Right lobe of liver (tissue), 4 donors: ENCODE results near the gene CHRNB2.

Experiments used
- CTCF ChIP-seq, 4 donors: fragments of 200-600 bp in 3 of 4; fragments of 450-650 bp in 1 of 4; IDR thresholded peaks; one replicate each; pipeline versions ENCODE4 v1.5.1 to v1.8.0; 2016 to 2022; ENCODE audit warnings: antibody characterized with exemption in 4 of 4, mild to moderate bottlenecking in 2 of 4
- POLR2A ChIP-seq: fragments of 450-650 bp; IDR thresholded peaks from one replicate; pipeline ENCODE4 v1.6.1; 2017; ENCODE audit warnings: antibody characterized with exemption, mild to moderate bottlenecking
- donor health status: DM: no; HTN: no; CAD: no.
- donor health status: DM: no; HTN: no; CAD: no.
- donor health status: DM: no; HTN: yes; CAD: no.

GRCh38 chr1:154551474-154551873 lies 16.1 kb upstream of the CHRNB2 start:
- TF ChIP-seq POLR2A (no peak), CTCF (IDR thresholded peaks at IDR 0.05) (no peak)
